WI38 (cell line): ENCODE data around the gene FAM110A.
"Not testable (repeated sequence)": the region's sequence is repeated elsewhere in the genome, so short reads cannot be mapped to it uniquely, and the experiment has no call there.

ENCODE experiments used
- H3K4me3 ChIP-seq: 2 replicates; pipeline ENCODE4 v1.5.1; 2011; ENCODE audit warnings: low read depth, mild to moderate bottlenecking, control low read depth, low read length
- CTCF ChIP-seq: IDR thresholded peaks from 2 replicates; pipeline ENCODE4 v1.5.1; 2012; ENCODE audit warnings: low read depth, mild to moderate bottlenecking, control low read depth, low read length

Gene FAM110A

GRCh38 chr20:833450-834150 is at the start of gene FAM110A:
TSS of gene FAM110A (plus strand) at chr20:833715. CDS start at chr20:844805, 11,090 bp downstream.
- H3K4me3 ChIP-seq = peak within 1 kb of the TSS; percentile 75
- TF ChIP-seq CTCF = no peak

GRCh38 chr20:787825-788224 is 45.7 kb upstream of the FAM110A start:
- H3K4me3 ChIP-seq = no peak overlapping the region
- no peak for TF ChIP-seq CTCF

GRCh38 chr20:791056-791455 is 42.5 kb upstream of the FAM110A start:
- H3K4me3 ChIP-seq = no peak overlapping the region
- no peak for TF ChIP-seq CTCF

GRCh38 chr20:792248-792647 is 41.3 kb upstream of the FAM110A start:
- TF ChIP-seq CTCF = no peak
- no peak overlapping the region for H3K4me3 ChIP-seq

- TF ChIP-seq CTCF = no peak
Measured at GRCh38 chr20:796921-797320, 36.6 kb upstream of the FAM110A start.

GRCh38 chr20:798746-799145 is 34.8 kb upstream of the FAM110A start:
- not testable (repeated sequence) for H3K4me3 ChIP-seq

More at GRCh38 chr20:796921-797320, 36.6 kb upstream of the FAM110A start:
- H3K4me3 ChIP-seq = no peak overlapping the region

- not testable (repeated sequence) for H3K4me3 ChIP-seq
Measured at GRCh38 chr20:800026-800425, 33.5 kb upstream of the FAM110A start.

GRCh38 chr20:801678-802077 is 31.8 kb upstream of the FAM110A start:
- TF ChIP-seq CTCF = no peak

More at GRCh38 chr20:801678-802077, 31.8 kb upstream of the FAM110A start:
- no peak overlapping the region for H3K4me3 ChIP-seq
